ENCODE measurements around the gene TADA2B.

The TADA2B gene

GRCh38 chr4:7040765-7041164 lies 2.4 kb upstream of the TADA2B start:
- H3K27ac ChIP-seq: no peak overlapping the region
- no peak for TF ChIP-seq ZFX (IDR thresholded peaks at IDR 0.05; ENCODE audit: borderline replicate concordance)

- H3K27ac ChIP-seq: no peak overlapping the region
- TF ChIP-seq ZFX (IDR thresholded peaks at IDR 0.05; ENCODE audit: borderline replicate concordance): no peak
- no peak for TF ChIP-seq CTCF (IDR thresholded peaks at IDR 0.05)
These were observed 1.9 kb upstream of the TADA2B start for GRCh38 chr4:7041246-7041645.

- H3K27ac ChIP-seq: peak overlapping the region; percentile 37; the same call in 1 of the 2 replicates
- TF ChIP-seq ZFX (IDR thresholded peaks at IDR 0.05; ENCODE audit: borderline replicate concordance) (no peak), CTCF (IDR thresholded peaks at IDR 0.05) (no peak)
These were observed 1.2 kb upstream of the TADA2B start for GRCh38 chr4:7041801-7042502.

- TF ChIP-seq CTCF (IDR thresholded peaks at IDR 0.05) (no peak), ZFX (IDR thresholded peaks at IDR 0.05; ENCODE audit: borderline replicate concordance) (no peak)
- peak overlapping the region; percentile 37; the same call in 1 of the 2 replicates for H3K27ac ChIP-seq
These were observed 479 bp upstream of the TADA2B start for GRCh38 chr4:7042503-7043283.

DNA sequence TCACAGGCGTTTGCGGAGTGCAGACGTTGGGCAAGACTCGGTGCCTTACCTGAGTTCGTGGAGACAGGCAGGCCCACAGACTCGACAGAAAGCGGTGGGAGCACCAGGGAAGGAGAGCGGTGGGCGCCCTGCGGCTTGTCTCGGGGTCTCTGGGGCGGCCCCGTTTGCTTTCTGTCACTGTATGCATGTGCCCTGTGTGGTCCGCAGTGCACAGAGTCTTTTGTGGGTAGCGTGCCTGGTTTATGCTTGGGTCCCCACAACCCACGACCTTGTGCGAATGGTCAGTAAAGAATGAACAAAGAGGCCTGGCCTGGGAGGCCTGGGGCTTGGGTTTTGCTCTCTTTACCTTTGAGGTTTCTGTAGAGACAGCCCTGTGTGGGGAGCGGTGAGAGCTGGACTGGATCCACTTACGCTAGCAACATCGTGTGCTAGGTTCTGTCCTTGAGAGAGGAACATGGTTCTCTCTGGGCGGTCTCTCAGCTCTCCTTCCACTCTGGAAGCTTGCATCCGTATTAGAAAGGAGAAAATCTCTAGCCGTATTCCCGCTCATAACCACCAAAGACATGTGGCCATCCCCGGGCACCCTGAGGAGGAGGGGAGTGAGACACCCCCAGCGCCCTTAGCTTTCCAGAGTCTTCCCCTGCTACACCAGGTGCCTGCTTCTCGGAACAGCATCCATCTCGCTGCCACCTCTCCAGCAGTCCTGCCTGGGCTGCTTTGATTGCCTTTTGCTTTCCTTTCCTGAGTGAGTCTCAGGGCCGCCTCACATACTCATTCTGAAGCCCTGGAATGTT lies 1.2 kb downstream of the TADA2B start:
- TF ChIP-seq CTCF (IDR thresholded peaks at IDR 0.05): no peak
- TF ChIP-seq ZFX (IDR thresholded peaks at IDR 0.05; ENCODE audit: borderline replicate concordance): no peak
- H3K27ac ChIP-seq: peak overlapping the region; percentile 64

DNA sequence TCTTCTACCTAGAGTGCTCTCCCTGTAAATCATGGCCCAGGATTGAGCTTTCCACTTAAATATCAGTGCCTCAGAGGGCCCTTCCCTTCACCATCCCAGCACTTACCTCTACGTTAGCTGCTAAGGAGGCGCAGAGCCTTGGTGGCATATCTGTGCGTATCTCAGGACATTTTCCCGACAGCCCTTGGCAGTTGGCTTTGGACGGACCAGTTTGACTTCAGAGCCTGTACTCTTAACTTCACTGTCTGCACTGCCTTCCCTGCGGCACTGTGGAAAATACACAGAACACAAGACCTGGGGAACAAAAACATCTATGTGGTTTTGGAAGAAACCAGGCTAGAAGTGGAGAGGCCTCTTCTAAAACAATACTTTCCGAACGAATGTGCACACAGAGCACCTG lies 2.4 kb downstream of the TADA2B start:
- TF ChIP-seq ZFX (IDR thresholded peaks at IDR 0.05; ENCODE audit: borderline replicate concordance): no peak
- TF ChIP-seq CTCF (IDR thresholded peaks at IDR 0.05): no peak
- H3K27ac ChIP-seq: no peak overlapping the region
